HCT116 (cell line): ENCODE results near the gene CACNA1G. TPM values are rescaled to one million over a fixed set of nuclear protein-coding genes. Genes with fewer than 3 reads are reported as not detected.
A peak's percentile ranks its signal among the peaks of the same experiment; 100 is the strongest.

ENCODE experiments used
- ATAC-seq: fragments of 200-7000 bp; cut with Tn5 transposase; 2 replicates; pipeline ENCODE4 v1.9.1; 2020; ENCODE audit warnings: mild to moderate bottlenecking, moderate library complexity
- BruUV-seq: library from RNA; stranded (reverse); fragments of 400-500 nt; replicated peaks from 2 replicates; lab custom pipeline; 2021; lab: Mats Ljungman, UMichigan
- CTCF ChIA-PET: fragments of 300-600 bp; sonication (Branson Sonifier 250); formaldehyde crosslinking; loops from one replicate; lab custom pipeline; 2021; ENCODE audit warnings: antibody characterized with exemption; lab: Charles Lee
- POLR2A ChIA-PET: fragments of 300-600, 350-600 bp; sonication (Branson Sonifier 250); formaldehyde crosslinking; loops from one replicate; lab custom pipeline; 2021; ENCODE audit warnings: antibody characterized with exemption; lab: Charles Lee
- RAD21 ChIA-PET, 2 experiments: fragments of 300-600 bp; sonication (Branson Sonifier 250); formaldehyde crosslinking; loops; one replicate each; lab custom pipeline; 2023; ENCODE audit warnings: low total read pairs in 2 of 2; ENCODE audit not compliant: uncharacterized antibody in 2 of 2, unreplicated experiment in 2 of 2, low non-redundant PET in 1 of 2; lab: Charles Lee
- DNase-seq: peaks from one replicate; pipeline ENCODE4 v3.0.0-alpha.2; 2010; ENCODE audit warnings: low read depth, low spot score
- H2AFZ ChIP-seq: fragments of 200-600 bp; shearing (Covaris generic), sonication (generic); 2 replicates; pipeline ENCODE4 v1.6.1; 2017; ENCODE audit warnings: low read depth, mixed run types, mixed read lengths, antibody characterized with exemption, low read length; ENCODE audit not compliant: poor library complexity, severe bottlenecking
- H3K27ac ChIP-seq: 2 replicates; pipeline ENCODE4 v1.5.1; 2012; ENCODE audit warnings: low read depth, low read length
- H3K27me3 ChIP-seq: fragments of 200-600 bp; sonication (generic); 2 replicates; pipeline ENCODE4 v1.6.1; 2016; ENCODE audit warnings: mixed run types, low read length, mixed read lengths; ENCODE audit not compliant: insufficient read depth
- H3K36me3 ChIP-seq, 2 experiments: fragments of 200-500 bp in 1 of 2; fragments of 200-600 bp in 1 of 2; sonication (Bioruptor generic) in 1 of 2; sonication (generic) in 1 of 2; 2 replicates each; pipeline versions ENCODE4 v1.5.1 to v1.6.1; 2014 to 2016; ENCODE audit warnings: low read length in 2 of 2, inconsistent platforms in 1 of 2, mixed read lengths in 1 of 2, mixed run types in 1 of 2; ENCODE audit not compliant: insufficient read depth in 2 of 2, control insufficient read depth in 1 of 2
- H3K4me1 ChIP-seq, 2 experiments: fragments of 200-600 bp in 1 of 2; sonication (generic) in 1 of 2; 2 replicates each; pipeline versions ENCODE4 v1.5.1 to v1.6.1; 2012 to 2017; ENCODE audit warnings: low read length in 2 of 2, inconsistent platforms in 1 of 2, mild to moderate bottlenecking in 1 of 2, mixed read lengths in 1 of 2, mixed run types in 1 of 2, moderate library complexity in 1 of 2; ENCODE audit not compliant: insufficient read depth in 2 of 2, control insufficient read depth in 1 of 2
- H3K4me2 ChIP-seq: fragments of 200-600 bp; sonication (generic); 2 replicates; pipeline ENCODE4 v1.6.1; 2017; ENCODE audit warnings: mixed run types, low read length, mixed read lengths
- H3K4me3 ChIP-seq, 2 experiments: fragments of 200-600 bp in 1 of 2; sonication (generic) in 1 of 2; replicated peaks in 1 of 2; 2 replicates each; pipeline ENCODE4 v1.5.1; 2011 to 2016; ENCODE audit warnings: low read length in 2 of 2, control low read depth in 1 of 2, low read depth in 1 of 2, mild to moderate bottlenecking in 1 of 2, mixed read lengths in 1 of 2, mixed run types in 1 of 2
- H3K79me2 ChIP-seq: fragments of 200-600 bp; sonication (generic); 2 replicates; pipeline ENCODE4 v1.6.1; 2017; ENCODE audit warnings: mild to moderate bottlenecking, mixed run types, low read length, moderate library complexity, mixed read lengths; ENCODE audit not compliant: insufficient read depth
- H3K9ac ChIP-seq: fragments of 200-600 bp; sonication (generic); 2 replicates; pipeline ENCODE4 v1.6.1; 2016; ENCODE audit warnings: low read length, mixed read lengths
- H3K9me2 ChIP-seq: fragments of 200-600 bp; sonication (generic), shearing (Covaris generic); 2 replicates; pipeline ENCODE4 v1.6.1; 2017; ENCODE audit warnings: mixed run types, mild to moderate bottlenecking, moderate library complexity; ENCODE audit not compliant: insufficient read depth
- H3K9me3 ChIP-seq, 2 experiments: fragments of 200-500 bp in 1 of 2; fragments of 200-600 bp in 1 of 2; sonication (Bioruptor generic) in 1 of 2; sonication (generic) in 1 of 2; 2 replicates each; pipeline ENCODE4 v1.6.1; 2014 to 2017; ENCODE audit warnings: low read length in 2 of 2, mixed read lengths in 2 of 2, inconsistent platforms in 1 of 2, low read depth in 1 of 2, mild to moderate bottlenecking in 1 of 2, mixed run types in 1 of 2, moderate library complexity in 1 of 2; ENCODE audit not compliant: control insufficient read depth in 1 of 2, insufficient read depth in 1 of 2
- H4K20me1 ChIP-seq: fragments of 200-600 bp; sonication (generic), shearing (Covaris generic); 2 replicates; pipeline ENCODE4 v1.6.1; 2017; ENCODE audit warnings: mixed run types, mild to moderate bottlenecking, moderate library complexity; ENCODE audit not compliant: insufficient read depth
- ATF3 ChIP-seq: IDR thresholded peaks from 2 replicates; pipeline ENCODE4 v1.6.1; 2012
- CTCF ChIP-seq, 3 experiments: fragments of 200-600 bp in 1 of 3; sonication (generic) in 1 of 3; IDR thresholded peaks in 2 of 3; conservative IDR thresholded peaks in 1 of 3; 2 replicates each; pipeline ENCODE4 v1.5.1; 2012 to 2017; ENCODE audit warnings: low read depth in 2 of 3, low read length in 2 of 3, antibody characterized with exemption in 1 of 3, borderline replicate concordance in 1 of 3, control low read depth in 1 of 3, mild to moderate bottlenecking in 1 of 3, mixed read lengths in 1 of 3, mixed run types in 1 of 3, moderate library complexity in 1 of 3; ENCODE audit not compliant: insufficient read depth in 1 of 3
- RAD21 ChIP-seq: IDR thresholded peaks from 2 replicates; pipeline ENCODE4 v1.6.1; 2012; ENCODE audit warnings: low read depth, mild to moderate bottlenecking
- SP1 ChIP-seq: IDR thresholded peaks from 2 replicates; pipeline ENCODE4 v1.6.1; 2012; ENCODE audit warnings: low read depth
- TCF7L2 ChIP-seq: IDR thresholded peaks from 2 replicates; pipeline ENCODE4 v1.7.0; 2011; ENCODE audit warnings: borderline replicate concordance, inconsistent platforms; ENCODE audit not compliant: insufficient read depth, insufficient read length; ENCODE audit errors: extremely low read depth
- YY1 ChIP-seq: IDR thresholded peaks from 2 replicates; pipeline ENCODE4 v1.6.1; 2011; ENCODE audit warnings: low read length, low read depth, moderate library complexity, mild to moderate bottlenecking; ENCODE audit not compliant: insufficient replicate concordance; ENCODE audit errors: extremely low read depth
- intact Hi-C: fragments of 100-400 bp; cut with micrococcal nuclease; formaldehyde crosslinking; loops from 2 replicates; pipeline ENCODE4 v1.10.0; 2022
- total RNA-seq: library from RNA; stranded (reverse); gene quantifications from one replicate; pipeline ENCODE4 v1.2.1, GENCODE V29; 2021; ENCODE audit not compliant: unreplicated experiment

CACNA1G gene
- total RNA-seq, 1 experiment from 2014 or later: 3.4 TPM

GRCh38 chr17:50562242-50563091 lies 2.0 kb downstream of the CACNA1G start:
- ATAC-seq (no peak), DNase-seq (no peak)
- H3K9me2 ChIP-seq: no peaks in the 10 kb centered on the region
- no peaks in the 10 kb centered on the region for H3K36me3 ChIP-seq
- H3K27me3 ChIP-seq: no peaks in the 10 kb centered on the region
- no peaks in the 10 kb centered on the region for H4K20me1 ChIP-seq
- H2AFZ ChIP-seq: no peak overlapping the region
- H3K79me2 ChIP-seq: no peaks in the 10 kb centered on the region
- ChIA-PET RAD21 (interaction anchor here (0.6 kb wide), 2 partner anchors 57 to 66 kb away, joined by 4 to 11 read pairs; no protein-coding TSS in a partner anchor), POLR2A (interaction anchor here (1.0 kb wide), 2 partner anchors 76 to 84 kb away, joined by 3 to 4 read pairs; no protein-coding TSS in a partner anchor), CTCF (no interaction called here)
- no peak overlapping the region for H3K27ac ChIP-seq
- TF ChIP-seq RAD21 (no peak), ATF3 (no peak), YY1 (no peak)
- H3K4me2 ChIP-seq: no peak overlapping the region
- BruUV-seq: no TSS peak
- no peak overlapping the region for H3K9ac ChIP-seq
- no peaks in the 10 kb centered on the region for H3K9me3 ChIP-seq
- intact Hi-C loops: no loop called here
- H3K4me1 ChIP-seq: peaks cover 6 to 18% of the 10 kb centered on the region in 2 experiments; a peak in 3 of 4 replicates
- no peak overlapping the region for H3K4me3 ChIP-seq

- POLR2A ChIA-PET: interaction anchor here (1.0 kb wide), 2 partner anchors 76 to 84 kb away, joined by 3 to 4 read pairs; no protein-coding TSS in a partner anchor
- H3K9me3 ChIP-seq: no peaks in the 10 kb centered on the region
- no peaks in the 10 kb centered on the region for H3K79me2 ChIP-seq
- no peak overlapping the region for H3K4me3 ChIP-seq
- RAD21 ChIA-PET: interaction anchor here in 1 of 2 experiments (0.6 kb wide), 1 partner anchor 57 kb away, joined by 11 read pairs; no protein-coding TSS in a partner anchor
- H3K27me3 ChIP-seq: no peaks in the 10 kb centered on the region
- CTCF ChIA-PET: no interaction called here
- H3K9ac ChIP-seq: no peak overlapping the region
- TF ChIP-seq ATF3: no peak
- no peak for TF ChIP-seq SP1
- TF ChIP-seq CTCF (IDR thresholded peaks at IDR 0.05 in 2 of 3, conservative IDR thresholded peaks at IDR 0.05 in 1 of 3; ENCODE audit: borderline replicate concordance in 1 of 3, insufficient read depth in 1 of 3, low read depth in 2 of 3, low read length in 2 of 3): peak in 1 of 3 experiments; percentile 43; a peak in 3 of 6 replicates
- TF ChIP-seq TCF7L2: no peak
- DNase-seq: no peak
- no peak overlapping the region for H2AFZ ChIP-seq
- ATAC-seq: no peak
- H3K27ac ChIP-seq: no peak overlapping the region
- no peaks in the 10 kb centered on the region for H4K20me1 ChIP-seq
- no peak overlapping the region for H3K4me2 ChIP-seq
- H3K36me3 ChIP-seq: no peaks in the 10 kb centered on the region
- H3K9me2 ChIP-seq: no peaks in the 10 kb centered on the region
- BruUV-seq: no TSS peak
- intact Hi-C loops: no loop called here
- peaks cover 6 to 18% of the 10 kb centered on the region in 2 experiments; a peak in 3 of 4 replicates for H3K4me1 ChIP-seq
Measured at GRCh38 chr17:50563092-50563511, 2.6 kb downstream of the CACNA1G start.
